PC-3 (cell line): Measurements from ENCODE around the gene MGAT5. TPM values are rescaled to one million over a fixed set of nuclear protein-coding genes. Genes with fewer than 3 reads are reported as not detected.

ENCODE experiments used
- ATAC-seq: fragments of 200-7000 bp; cut with Tn5 transposase; 2 replicates; pipeline ENCODE4 v1.9.1; 2020; ENCODE audit warnings: mild to moderate bottlenecking, moderate library complexity
- BruUV-seq: library from RNA; stranded (reverse); fragments of 400-500 nt; replicated peaks from 2 replicates; lab custom pipeline; 2021; lab: Mats Ljungman, UMichigan
- CTCF ChIA-PET: fragments of 300-600 bp; sonication (Branson Sonifier 250); formaldehyde crosslinking; loops from one replicate; lab custom pipeline; 2022; ENCODE audit warnings: antibody characterized with exemption; lab: Charles Lee
- POLR2A ChIA-PET: fragments of 300-600 bp; sonication (Branson Sonifier 250); formaldehyde crosslinking; loops from one replicate; lab custom pipeline; 2022; ENCODE audit warnings: antibody characterized with exemption; ENCODE audit not compliant: unreplicated experiment; lab: Charles Lee
- DNase-seq: peaks from one replicate; pipeline ENCODE4 v3.0.0-alpha.2; 2015
- H2AFZ ChIP-seq: fragments of 300-600 bp; sonication (generic); 2 replicates; pipeline ENCODE4 v1.6.0; 2016; ENCODE audit warnings: antibody characterized with exemption, low read length
- H3F3A ChIP-seq: fragments of 300-600 bp; sonication (generic); one replicate; pipeline ENCODE4 v1.6.0; 2017; ENCODE audit warnings: antibody characterized with exemption, low read length, control low read depth, mild to moderate bottlenecking; ENCODE audit not compliant: unreplicated experiment
- H3K27ac ChIP-seq: fragments of 300-600 bp; sonication (generic); 2 replicates; pipeline ENCODE4 v1.5.1; 2016; ENCODE audit warnings: mild to moderate bottlenecking, low read length
- H3K27me3 ChIP-seq: fragments of 300-600 bp; sonication (generic); 2 replicates; pipeline ENCODE4 v1.6.1; 2016; ENCODE audit warnings: low read length, mixed read lengths
- H3K36me3 ChIP-seq: fragments of 300-600 bp; sonication (generic); 2 replicates; pipeline ENCODE4 v1.6.1; 2016; ENCODE audit warnings: low read depth, mixed run types, low read length, mixed read lengths
- H3K4me1 ChIP-seq: fragments of 300-600 bp; sonication (generic); 2 replicates; pipeline ENCODE4 v1.5.1; 2016; ENCODE audit warnings: low read length; ENCODE audit not compliant: insufficient read depth
- H3K4me2 ChIP-seq: fragments of 300-600 bp; sonication (generic); 2 replicates; pipeline ENCODE4 v1.6.0; 2016; ENCODE audit warnings: low read length
- H3K4me3 ChIP-seq: fragments of 300-600 bp; sonication (generic); 2 replicates; pipeline ENCODE4 v1.5.1; 2016; ENCODE audit warnings: mild to moderate bottlenecking, low read length, mixed read lengths
- H3K79me2 ChIP-seq: fragments of 300-600 bp; sonication (generic); 2 replicates; pipeline ENCODE4 v1.6.1; 2017; ENCODE audit warnings: low read length, mixed read lengths
- H3K9ac ChIP-seq: fragments of 300-600 bp; sonication (generic); 2 replicates; pipeline ENCODE4 v1.6.0; 2016; ENCODE audit warnings: mild to moderate bottlenecking, low read length
- H3K9me2 ChIP-seq: fragments of 300-600 bp; sonication (generic); replicated peaks from 2 replicates; pipeline ENCODE4 v1.6.1; 2016; ENCODE audit warnings: mixed run types, low read length, mixed read lengths
- H3K9me3 ChIP-seq: fragments of 300-600 bp; sonication (generic); 2 replicates; pipeline ENCODE4 v1.6.1; 2016; ENCODE audit warnings: low read length, mixed read lengths
- H4K20me1 ChIP-seq: fragments of 300-600 bp; sonication (generic); 2 replicates; pipeline ENCODE4 v1.6.1; 2016; ENCODE audit warnings: low read length, mixed read lengths
- CTCF ChIP-seq: fragments of 300-600 bp; sonication (generic); conservative IDR thresholded peaks from 2 replicates; pipeline ENCODE4 v1.5.1; 2017; ENCODE audit warnings: antibody characterized with exemption, low read depth, mild to moderate bottlenecking, low read length
- EZH2 ChIP-seq: fragments of 300-600 bp; sonication (generic); IDR thresholded peaks from one replicate; pipeline ENCODE4 v1.6.1; 2017; ENCODE audit warnings: antibody characterized with exemption, mild to moderate bottlenecking, low read length; ENCODE audit not compliant: unreplicated experiment
- EZH2phosphoT487 ChIP-seq: fragments of 300-600 bp; sonication (generic); IDR thresholded peaks from 2 replicates; pipeline ENCODE4 v1.6.1; 2018; ENCODE audit warnings: mild to moderate bottlenecking, antibody characterized with exemption, low read length, borderline replicate concordance
- intact Hi-C: fragments of 100-400 bp; cut with micrococcal nuclease; formaldehyde crosslinking; loops from 2 replicates; pipeline ENCODE4 v1.9.0; 2023
- total RNA-seq: library from RNA; depleted of rRNA; stranded (reverse); fragments of >200 nt; gene quantifications from 2 replicates; pipeline ENCODE4 v1.2.3, GENCODE V29; 2014

The MGAT5 gene
- total RNA-seq, 1 experiment from 2014 or later, result 33.8 TPM

- ChIA-PET POLR2A (no interaction called here), CTCF (no interaction called here)
- Histone ChIP-seq H3K79me2 (no peaks in the 10 kb centered on the region), H3K27me3 (no peaks in the 10 kb centered on the region), H3K4me2 (no peak overlapping the region), H3K9me2 (no peaks in the 10 kb centered on the region), H3K4me1 (no peaks in the 10 kb centered on the region), H3K9ac (no peak overlapping the region), H3K27ac (no peak overlapping the region), H3K4me3 (no peak overlapping the region), H3F3A (no peaks in the 10 kb centered on the region), H4K20me1 (no peaks in the 10 kb centered on the region), H2AFZ (no peak overlapping the region), H3K36me3 (no peaks in the 10 kb centered on the region; the same call in 1 of the 2 replicates), H3K9me3 (no peaks in the 10 kb centered on the region)
- DNase-seq (no peak), ATAC-seq (no peak)
- intact Hi-C loops, result no loop called here
- BruUV-seq, result no TSS peak
- TF ChIP-seq EZH2, result no peak
- TF ChIP-seq CTCF, result no peak
- TF ChIP-seq EZH2phosphoT487, result no peak
These were observed 81.7 kb downstream of the MGAT5 start for GRCh38 chr2:134335601-134336000.

GRCh38 chr2:134336352-134336751 is 82.5 kb downstream of the MGAT5 start:
- H3K27ac ChIP-seq, result no peak overlapping the region
- POLR2A ChIA-PET, result no interaction called here
- H3K4me1 ChIP-seq, result no peaks in the 10 kb centered on the region
- H3K4me3 ChIP-seq, result no peak overlapping the region
- H4K20me1 ChIP-seq, result no peaks in the 10 kb centered on the region
- no peaks in the 10 kb centered on the region; the same call in 1 of the 2 replicates for H3K36me3 ChIP-seq
- no peak overlapping the region for H2AFZ ChIP-seq
- H3K9me2 ChIP-seq, result no peaks in the 10 kb centered on the region
- TF ChIP-seq EZH2phosphoT487, result no peak
- TF ChIP-seq CTCF, result no peak
- no peak for TF ChIP-seq EZH2
- intact Hi-C loops, result no loop called here
- H3K27me3 ChIP-seq, result no peaks in the 10 kb centered on the region
- no peak overlapping the region for H3K9ac ChIP-seq
- no TSS peak for BruUV-seq
- H3K4me2 ChIP-seq, result no peak overlapping the region
- no peaks in the 10 kb centered on the region for H3K79me2 ChIP-seq
- H3F3A ChIP-seq, result no peaks in the 10 kb centered on the region
- no peak for DNase-seq
- CTCF ChIA-PET, result no interaction called here
- ATAC-seq, result no peak
- no peaks in the 10 kb centered on the region for H3K9me3 ChIP-seq

GRCh38 chr2:134336921-134337320 is 83.0 kb downstream of the MGAT5 start:
- intact Hi-C loops, result no loop called here
- Histone ChIP-seq H3K9me2 (no peaks in the 10 kb centered on the region), H3K4me3 (no peak overlapping the region), H3K4me2 (no peak overlapping the region), H3K9ac (no peak overlapping the region), H3K27ac (no peak overlapping the region), H3K4me1 (no peaks in the 10 kb centered on the region), H4K20me1 (no peaks in the 10 kb centered on the region), H3K27me3 (no peaks in the 10 kb centered on the region), H3K36me3 (no peaks in the 10 kb centered on the region; the same call in 1 of the 2 replicates), H3F3A (no peaks in the 10 kb centered on the region), H3K79me2 (no peaks in the 10 kb centered on the region), H3K9me3 (no peaks in the 10 kb centered on the region), H2AFZ (no peak overlapping the region)
- no peak for DNase-seq
- TF ChIP-seq EZH2phosphoT487, result no peak
- TF ChIP-seq EZH2, result no peak
- TF ChIP-seq CTCF, result no peak
- POLR2A ChIA-PET, result no interaction called here
- no TSS peak for BruUV-seq
- no peak for ATAC-seq
- CTCF ChIA-PET, result no interaction called here
